Motor neuron (in vitro differentiated cells): ENCODE measurements around the gene TEX19. TPM values are rescaled to one million over a fixed set of nuclear protein-coding genes. Genes with fewer than 3 reads are reported as not detected.
A peak's percentile ranks its signal among the peaks of the same experiment; 100 is the strongest.

Source experiments
- ATAC-seq, 8 experiments: fragments of 200-7000 bp; cut with Tn5 transposase; replicated peaks in 6 of 8; 2 replicates each; pipeline ENCODE4 v1.8.0; 2021; ENCODE audit warnings: mild to moderate bottlenecking in 8 of 8, moderate library complexity in 8 of 8
- H3K27ac ChIP-seq, 2 donors: fragments of 250-450 bp; sonication (Bioruptor Pico); 2 replicates each; pipeline ENCODE4 v1.9.0; 2021; ENCODE audit warnings: antibody characterized with exemption in 2 of 2, mild to moderate bottlenecking in 2 of 2, moderate library complexity in 1 of 2
- H3K4me1 ChIP-seq, 2 donors: fragments of 250-450 bp; sonication (Bioruptor Pico); replicated peaks in 1 of 2; 2 replicates each; pipeline ENCODE4 v1.6.1; 2021; ENCODE audit warnings: antibody characterized with exemption in 2 of 2, mild to moderate bottlenecking in 2 of 2, moderate library complexity in 1 of 2
- H3K4me3 ChIP-seq, 5 donors: fragments of 250-450 bp; sonication (Bioruptor Pico); 2 replicates each; pipeline ENCODE4 v1.9.0; 2021; ENCODE audit warnings: antibody characterized with exemption in 5 of 5, mild to moderate bottlenecking in 5 of 5, moderate library complexity in 4 of 5
- WGBS, 10 experiments: fragments of 450-650 bp; shearing (Covaris generic); methylation state at CpG; one replicate each; pipeline ENCODE4 v1.0.0; 2022; 5-methylcytosine and 5-hydroxymethylcytosine counted together
- in situ Hi-C, 9 experiments: fragments of 400-800 bp; cut with MboI; loops; one replicate each; pipeline ENCODE4 v1.15.0; 2021; ENCODE audit warnings: low sequenced_read_pairs in 9 of 9, low pct_unique_long_range_greater_than_20kb in 2 of 9; ENCODE audit not compliant: unreplicated experiment in 9 of 9
- total RNA-seq, 8 experiments: library from RNA; unstranded; fragments of 300-600 nt; gene quantifications; 2 replicates each; pipeline versions ENCODE4 v1.2.3 to v1.2.4, GENCODE V29; 2022

The TEX19 gene
- total RNA-seq, 8 experiments from 2014 or later = 0.14 to 0.63 (median 0.25) TPM; not detected in 3

DNA sequence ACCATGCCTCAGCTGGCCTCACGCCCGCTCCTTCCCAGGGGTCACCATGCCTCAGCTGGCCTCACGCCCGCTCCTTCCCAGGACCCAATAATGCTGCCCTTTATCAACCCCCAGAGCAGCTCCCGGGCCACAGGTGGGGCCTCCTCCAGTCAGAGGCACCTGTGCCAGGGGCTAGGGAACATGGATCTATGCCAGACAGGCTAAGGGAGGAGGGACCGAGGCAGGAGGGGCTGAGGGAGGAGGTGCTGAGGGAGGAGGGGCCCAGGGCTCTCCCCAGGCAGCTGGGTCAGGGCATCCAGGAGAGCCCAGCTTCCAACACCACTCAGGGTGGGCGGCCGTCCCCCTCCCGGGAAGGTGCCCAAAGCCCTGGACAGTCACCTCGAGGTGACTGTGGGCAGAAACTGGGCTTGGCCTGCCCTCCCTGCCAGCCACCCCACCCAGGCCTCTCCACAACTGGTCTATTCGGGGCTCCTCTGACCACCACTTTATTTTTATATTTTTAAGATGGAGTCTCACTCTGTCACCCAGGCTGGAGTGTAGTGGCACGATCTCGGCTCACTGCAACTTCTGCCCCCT lies 31.9 kb downstream of the TEX19 start:
- ATAC-seq = no peak

DNA sequence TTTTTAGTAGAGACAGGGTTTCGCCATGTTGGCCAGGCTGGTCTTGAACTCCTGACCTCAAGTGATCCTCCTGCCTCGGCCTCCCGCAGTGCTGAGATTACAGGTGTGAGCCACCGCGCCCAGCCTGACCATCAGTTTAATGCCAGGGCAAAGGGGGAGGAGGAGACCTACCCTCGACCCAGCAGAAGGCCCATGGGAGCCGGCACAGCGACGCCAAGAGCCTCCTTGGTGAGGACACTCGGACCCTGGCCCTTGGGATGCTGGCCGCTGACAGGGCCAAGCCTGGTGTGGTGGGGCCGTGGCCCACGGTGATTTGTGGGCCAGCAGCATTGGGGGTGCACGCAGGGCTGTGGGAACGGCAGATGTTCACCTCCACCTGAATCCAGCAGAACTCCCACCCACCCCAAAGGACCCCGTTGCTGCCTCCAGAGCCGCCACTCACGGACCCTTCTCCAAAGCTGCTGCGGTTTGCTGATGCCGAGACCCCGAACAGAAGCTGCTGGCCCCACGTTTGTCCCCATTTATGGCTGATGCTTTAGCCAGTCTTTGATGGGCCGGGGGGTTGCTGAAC lies 32.5 kb downstream of the TEX19 start:
- in situ Hi-C loops = no loop called here
- peaks cover 0 to 2% of the 10 kb centered on the region in 2 donors for H3K4me1 ChIP-seq
- no peak overlapping the region for H3K4me3 ChIP-seq
- H3K27ac ChIP-seq = no peak overlapping the region
- ATAC-seq = no peak
- 60 to 100% (median 88%) methylated on average over 1 to 4 of the region's 23 CpGs; no CpG with 5 or more reads in 6 of the 10 experiments for WGBS, 10 experiments

More for the DNA sequence above, 31.9 kb downstream of the TEX19 start:
- 91% methylated on average over 4 of the region's 13 CpGs; no CpG with 5 or more reads in 9 of the 10 experiments for WGBS, 10 experiments
- no peak overlapping the region for H3K4me3 ChIP-seq
- in situ Hi-C loops = no loop called here
- H3K27ac ChIP-seq = no peak overlapping the region
- peaks cover 3 to 5% of the 10 kb centered on the region in 2 donors for H3K4me1 ChIP-seq

DNA sequence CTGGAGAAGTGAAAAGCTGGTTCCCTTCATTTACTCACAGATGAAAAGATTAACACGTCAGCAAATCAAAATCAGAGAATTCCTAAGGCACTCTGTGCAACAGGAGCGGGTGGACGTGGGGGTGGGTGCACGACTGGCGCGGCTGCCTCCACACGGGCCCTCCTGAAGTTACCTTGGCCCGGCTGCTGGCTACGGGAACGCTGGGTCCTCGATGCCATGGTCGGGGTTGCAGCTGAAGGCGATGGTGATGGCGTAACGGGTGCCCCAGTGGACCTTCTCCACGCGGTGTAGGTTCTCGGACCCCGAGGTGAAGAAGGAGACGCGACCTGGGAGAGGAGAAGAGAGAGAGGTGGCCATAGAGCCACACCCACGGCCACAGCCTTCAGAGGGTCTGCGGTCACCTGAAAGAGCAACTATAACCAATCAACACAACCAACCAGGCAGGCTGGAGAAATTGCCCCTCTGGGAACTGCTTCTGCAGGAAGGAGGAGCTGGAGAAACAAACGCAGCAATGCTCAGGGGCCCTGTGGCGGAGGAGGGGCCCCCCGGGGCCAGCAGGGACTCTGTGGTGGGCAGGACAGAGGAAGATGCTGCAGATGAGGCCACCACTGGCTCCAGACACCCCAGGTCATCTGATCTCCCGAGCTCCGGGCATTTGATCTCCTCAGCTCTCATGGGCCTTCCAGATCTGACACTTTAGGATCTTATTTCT lies 33.3 kb downstream of the TEX19 start:
- WGBS, 10 experiments = 79 to 100% (median 96%) methylated on average over 2 to 13 of the region's 28 CpGs; no CpG with 5 or more reads in 4 of the 10 experiments
- in situ Hi-C loops = no loop called here
- ATAC-seq = no peak
- Histone ChIP-seq H3K4me1 (no peaks in the 10 kb centered on the region), H3K27ac (no peak overlapping the region), H3K4me3 (no peak overlapping the region)

DNA sequence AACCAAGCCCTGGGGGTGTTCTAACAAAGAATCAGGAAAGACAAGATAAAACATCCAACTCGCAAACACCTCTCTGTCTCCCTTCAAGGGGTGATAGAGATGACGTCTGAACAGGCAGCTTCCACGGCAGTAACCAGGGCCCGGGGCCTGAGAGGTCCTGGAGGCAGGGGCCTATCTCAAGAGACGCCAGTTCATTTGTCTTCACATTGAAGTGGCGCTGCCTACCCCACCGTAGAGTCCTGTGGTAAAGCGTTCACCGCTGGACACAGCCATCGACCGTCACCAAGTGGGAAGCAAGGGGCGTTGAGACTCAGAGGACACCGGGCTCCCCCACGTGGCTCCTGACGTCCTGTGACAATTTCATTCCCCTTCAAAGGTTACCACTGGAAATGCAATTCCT lies 33.9 kb downstream of the TEX19 start:
- in situ Hi-C loops = no loop called here
- WGBS, 10 experiments = 83 to 91% (median 83%) methylated on average over 4 to 13 of the region's 15 CpGs; no CpG with 5 or more reads in 7 of the 10 experiments
- no peak for ATAC-seq
- no peak overlapping the region for H3K27ac ChIP-seq
- H3K4me3 ChIP-seq = no peak overlapping the region
- H3K4me1 ChIP-seq = no peaks in the 10 kb centered on the region

DNA sequence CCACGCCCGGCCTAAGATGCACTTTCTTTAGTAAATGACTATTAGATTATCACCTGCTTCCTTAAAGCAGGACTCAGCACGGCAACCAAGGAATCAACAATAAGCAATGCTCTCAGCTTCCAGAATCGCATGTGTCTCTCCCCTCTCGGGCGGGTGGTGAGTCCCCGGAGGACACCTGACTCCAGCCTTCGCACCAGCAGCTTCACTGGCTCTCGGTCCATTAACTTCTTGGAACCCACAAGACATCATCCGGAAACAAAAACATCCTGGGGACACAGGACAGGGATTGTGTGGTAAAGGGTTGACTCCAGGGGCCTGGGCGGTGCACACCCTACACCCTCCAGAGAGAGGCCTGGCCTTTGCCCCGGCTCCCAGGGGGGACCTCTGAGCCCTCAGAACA lies 35.2 kb downstream of the TEX19 start:
- in situ Hi-C loops = no loop called here
- Histone ChIP-seq H3K4me3 (no peak overlapping the region), H3K4me1 (no peaks in the 10 kb centered on the region), H3K27ac (no peak overlapping the region)
- 73 to 100% (median 94%) methylated on average over 1 to 9 of the region's 12 CpGs; no CpG with 5 or more reads in 4 of the 10 experiments for WGBS, 10 experiments
- ATAC-seq = no peak

DNA sequence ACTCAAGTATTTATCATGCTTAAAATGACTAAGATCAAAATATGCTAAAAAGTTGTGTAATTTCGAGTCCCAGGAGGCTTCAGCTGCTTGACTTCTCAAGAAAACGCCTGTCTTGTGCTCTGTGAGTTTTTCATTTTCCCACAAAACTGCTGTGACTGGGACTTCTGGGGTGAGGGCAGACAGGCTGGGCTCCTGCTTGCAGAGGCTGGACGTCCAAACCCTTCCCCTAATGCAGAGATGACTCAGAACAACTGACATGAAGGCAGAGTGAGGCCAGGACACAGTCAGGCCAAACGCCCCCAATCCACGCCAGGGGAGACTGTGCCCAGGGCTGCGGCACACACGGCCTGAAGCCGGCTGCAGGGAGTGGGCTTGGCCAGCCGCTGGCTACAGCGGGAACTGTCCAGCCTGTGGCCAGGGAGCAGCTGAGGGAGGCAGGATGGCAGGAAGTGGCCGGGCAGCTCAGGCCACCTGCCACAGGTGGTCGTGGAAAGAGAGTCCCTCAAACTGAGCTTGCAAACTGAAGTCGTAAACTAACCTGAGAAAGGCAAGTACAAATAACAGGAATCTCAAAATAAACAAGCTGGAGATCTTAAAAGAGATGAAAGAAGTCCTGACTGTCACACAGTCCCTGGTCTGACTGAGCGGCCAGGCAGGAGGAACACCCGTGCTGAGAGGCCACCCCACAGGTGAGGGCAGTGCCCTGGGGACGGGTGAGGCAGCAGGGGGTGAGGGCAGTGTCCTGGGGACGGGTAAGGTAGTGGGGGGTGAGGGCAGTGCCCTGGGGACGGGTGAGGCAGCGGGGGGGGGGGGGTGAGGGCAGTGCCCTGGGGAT lies 37.8 kb downstream of the TEX19 start:
- Histone ChIP-seq H3K27ac (no peak overlapping the region), H3K4me1 (peaks cover 7 to 8% of the 10 kb centered on the region in 2 donors), H3K4me3 (no peak overlapping the region)
- WGBS, 10 experiments = 0 to 90% (median 50%) methylated on average over 1 to 7 of the region's 19 CpGs; no CpG with 5 or more reads in 2 of the 10 experiments
- ATAC-seq = peak in 2 of 8 experiments; percentile 58 to 70
- in situ Hi-C loops = no loop called here

DNA sequence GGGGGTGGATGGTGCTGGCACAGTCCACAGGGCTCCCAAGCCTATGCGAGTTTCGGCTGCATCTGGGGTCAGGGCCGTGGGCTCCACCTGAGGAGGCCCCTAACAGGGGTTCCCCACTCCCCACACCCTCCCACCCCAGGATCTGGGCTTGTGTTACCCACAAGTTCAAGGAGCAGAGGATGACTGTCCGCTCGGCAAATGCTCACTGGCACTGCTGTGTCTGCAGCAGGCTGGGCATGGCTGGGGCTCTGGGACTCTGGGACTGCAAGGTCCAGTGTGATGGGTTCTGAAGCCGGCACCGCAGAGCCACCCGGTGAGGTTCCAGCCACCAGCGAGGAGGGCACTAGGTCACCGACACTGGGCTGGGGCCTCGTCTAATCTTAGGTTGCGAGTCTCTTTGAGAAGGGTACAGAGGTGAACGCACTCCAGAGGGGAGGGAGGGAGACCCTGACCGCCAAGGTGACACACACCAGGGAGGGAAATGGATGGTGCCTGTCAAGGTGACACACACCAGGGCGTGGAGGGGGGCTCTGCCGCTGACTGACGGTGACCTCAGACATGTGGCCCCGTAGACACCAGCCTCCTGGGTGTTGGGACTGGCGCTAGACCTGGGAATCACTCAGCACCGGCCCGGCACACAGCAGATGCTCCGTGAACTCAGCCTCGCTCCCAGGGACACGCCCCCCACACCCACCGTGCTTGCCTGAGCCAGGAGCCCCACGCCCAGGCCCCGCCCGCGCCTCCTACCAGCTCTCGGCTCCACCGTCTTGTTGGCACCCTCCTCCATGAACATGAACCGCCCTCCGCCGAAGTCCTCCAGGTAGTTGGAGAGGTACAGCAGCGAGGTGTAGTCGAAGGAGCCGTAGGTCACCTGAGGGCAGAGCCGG lies 38.6 kb downstream of the TEX19 start:
- H3K4me1 ChIP-seq = peaks cover 7 to 8% of the 10 kb centered on the region in 2 donors
- no peak overlapping the region for H3K27ac ChIP-seq
- peak in 1 of 8 experiments; percentile 5 for ATAC-seq
- WGBS, 10 experiments = 53 to 100% (median 80%) methylated on average over 1 to 6 of the region's 38 CpGs; no CpG with 5 or more reads in 6 of the 10 experiments
- in situ Hi-C loops = no loop called here
- no peak overlapping the region for H3K4me3 ChIP-seq

DNA sequence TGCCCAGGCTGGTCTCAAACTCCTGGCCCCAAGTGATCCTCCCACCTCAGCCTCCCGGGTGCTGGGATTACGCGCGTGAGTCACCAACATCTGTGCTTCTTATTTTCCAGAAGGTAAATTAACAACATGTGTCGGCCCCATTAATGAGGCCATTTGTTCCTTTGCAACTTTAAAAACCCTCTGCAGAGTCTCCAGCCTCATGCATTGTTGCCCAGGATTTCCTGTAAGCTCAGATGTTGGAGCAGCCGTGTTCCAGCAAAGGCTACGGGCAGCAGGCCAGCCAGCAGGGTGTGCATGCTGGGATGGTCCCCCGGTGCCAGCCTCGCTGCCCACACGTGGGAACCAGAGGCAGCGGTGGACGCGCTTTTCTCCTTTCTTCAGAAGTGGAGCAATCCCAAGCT lies 40.0 kb downstream of the TEX19 start:
- in situ Hi-C loops = no loop called here
- H3K4me1 ChIP-seq = peaks cover 7 to 8% of the 10 kb centered on the region in 2 donors
- peak in 3 of 8 experiments; percentile 33 to 61 (median 48) for ATAC-seq
- H3K4me3 ChIP-seq = no peak overlapping the region
- H3K27ac ChIP-seq = no peak overlapping the region
- 0 to 93% (median 45%) methylated on average over 1 to 4 of the region's 13 CpGs; no CpG with 5 or more reads in 6 of the 10 experiments for WGBS, 10 experiments

DNA sequence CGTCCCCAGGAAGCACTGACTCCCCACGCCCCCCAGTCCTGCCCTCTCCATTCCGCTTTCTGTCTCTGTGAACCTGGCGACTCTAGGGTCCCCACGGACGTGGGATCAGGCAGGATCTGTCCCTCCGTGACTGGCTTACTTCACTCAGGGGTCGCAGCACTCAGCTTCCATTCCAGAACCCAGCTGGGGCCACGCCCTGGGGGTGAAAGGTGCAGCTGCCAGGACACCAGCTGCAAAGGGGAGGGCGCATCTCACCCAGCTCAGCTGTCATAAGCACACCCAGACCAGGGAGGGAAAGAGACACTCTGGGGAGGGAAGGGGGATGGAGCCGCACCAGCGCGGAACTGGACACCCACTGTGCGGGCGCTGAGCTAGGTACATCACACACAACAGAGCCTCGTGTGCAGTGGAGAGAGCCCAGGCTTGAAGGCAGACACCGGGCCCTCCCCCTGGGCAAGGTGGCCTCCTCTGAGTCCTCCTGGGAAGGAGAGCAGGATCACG lies 40.6 kb downstream of the TEX19 start:
- 12 to 83% (median 13%) methylated on average over 1 to 7 of the region's 18 CpGs; no CpG with 5 or more reads in 5 of the 10 experiments for WGBS, 10 experiments
- Histone ChIP-seq H3K27ac (peak overlapping the region in 1 of 2 donors; percentile 39), H3K4me3 (no peak overlapping the region), H3K4me1 (peaks cover 7 to 8% of the 10 kb centered on the region in 2 donors)
- in situ Hi-C loops = loop anchor here in 1 of 9 experiments (10.0 kb wide), 1 partner anchor 45 kb away; the partner anchor contains the start of gene TEX19
- peak in 7 of 8 experiments; percentile 15 to 75 (median 50) for ATAC-seq

DNA sequence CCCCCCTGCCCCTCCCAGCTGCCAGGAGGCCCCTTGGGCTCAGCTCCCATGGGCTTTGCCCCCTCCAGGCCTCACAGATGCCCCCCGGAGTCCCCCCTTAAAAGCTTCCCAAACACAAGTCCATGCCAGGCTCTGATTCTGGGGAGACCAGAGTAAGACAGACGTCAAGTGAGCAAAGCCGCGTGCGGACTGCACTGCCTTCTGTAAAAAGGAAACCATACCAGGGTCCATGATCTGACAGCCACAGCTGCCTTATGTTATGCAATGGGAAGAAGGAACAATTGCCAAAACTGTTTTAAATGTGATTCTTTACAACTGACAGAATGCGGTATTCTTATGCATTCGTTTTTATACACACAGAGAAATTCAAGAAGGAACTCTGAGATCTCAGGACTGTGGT lies 41.2 kb downstream of the TEX19 start:
- Histone ChIP-seq H3K27ac (peak overlapping the region in 1 of 2 donors; percentile 39), H3K4me1 (peaks cover 7 to 8% of the 10 kb centered on the region in 2 donors), H3K4me3 (no peak overlapping the region)
- peak in 2 of 8 experiments; percentile 9 to 47 for ATAC-seq
- 0 to 94% (median 71%) methylated on average over 1 to 6 of the region's 7 CpGs; no CpG with 5 or more reads in 3 of the 10 experiments for WGBS, 10 experiments
- in situ Hi-C loops = loop anchor here in 1 of 9 experiments (10.0 kb wide), 1 partner anchor 45 kb away; the partner anchor contains the start of gene TEX19

DNA sequence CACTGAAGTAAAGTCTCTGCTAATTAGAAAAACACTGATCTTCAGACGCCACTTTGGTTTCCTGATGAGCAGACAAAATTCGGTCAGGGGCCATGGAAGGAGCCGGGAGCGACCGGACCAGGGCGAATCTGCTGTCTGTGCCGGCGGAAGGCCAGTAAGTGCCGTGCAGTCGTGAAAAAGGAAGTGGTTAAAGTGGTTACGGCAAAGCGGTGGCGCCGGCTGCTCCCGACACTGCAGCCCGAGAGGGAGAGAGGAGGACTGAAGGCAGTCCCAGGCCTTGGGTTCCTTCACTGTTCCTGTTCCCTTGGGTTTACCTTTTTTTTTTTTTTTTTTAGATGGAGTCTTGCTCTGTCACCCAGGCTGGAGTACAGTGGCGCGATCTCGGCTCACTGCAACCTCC lies 41.8 kb downstream of the TEX19 start:
- in situ Hi-C loops = loop anchor here in 1 of 9 experiments (10.0 kb wide), 1 partner anchor 46 kb away; the partner anchor contains the start of gene TEX19
- H3K4me1 ChIP-seq = peaks cover 7 to 8% of the 10 kb centered on the region in 2 donors
- WGBS, 10 experiments = 0 to 100% (median 96%) methylated on average over 3 to 16 of the region's 19 CpGs; no CpG with 5 or more reads in 1 of the 10 experiments
- ATAC-seq = peak in 1 of 8 experiments; percentile 50
- H3K4me3 ChIP-seq = no peak overlapping the region
- H3K27ac ChIP-seq = no peak overlapping the region
